WTC11 (cell line): ENCODE measurements around the gene SPEN. TPM values are rescaled to one million over a fixed set of nuclear protein-coding genes. Genes with fewer than 3 reads are reported as not detected.

ENCODE experiments used
- ATAC-seq: fragments of 200-7000 bp; cut with Tn5 transposase; 2 replicates; pipeline ENCODE4 v1.10.0; 2021; ENCODE audit warnings: mild to moderate bottlenecking, moderate library complexity
- CTCF ChIA-PET: fragments of 300-600 bp; sonication (Branson Sonifier 250); formaldehyde crosslinking; loops from one replicate; lab custom pipeline; 2021; ENCODE audit warnings: antibody characterized with exemption; lab: Charles Lee
- POLR2A ChIA-PET: fragments of 350-600 bp; sonication (Branson Sonifier 250); formaldehyde crosslinking; loops from one replicate; lab custom pipeline; 2021; ENCODE audit warnings: antibody characterized with exemption; lab: Charles Lee
- DNase-seq: peaks from one replicate; pipeline ENCODE4 v3.0.0; 2021; ENCODE audit warnings: low spot score
- H3K27ac Mint-ChIP-seq: 2 replicates; pipeline ENCODE4 v1.8.0; 2021; ENCODE audit warnings: mixed read lengths
- H3K27me3 Mint-ChIP-seq: 2 replicates; pipeline ENCODE4 v1.8.0; 2021; ENCODE audit warnings: low read depth, mild to moderate bottlenecking, moderate library complexity, mixed read lengths
- H3K36me3 Mint-ChIP-seq: 2 replicates; pipeline ENCODE4 v1.8.0; 2021; ENCODE audit warnings: mixed read lengths
- H3K4me1 Mint-ChIP-seq: 2 replicates; pipeline ENCODE4 v1.8.0; 2022; ENCODE audit warnings: mixed read lengths
- H3K4me3 Mint-ChIP-seq: 2 replicates; pipeline ENCODE4 v1.8.0; 2021; ENCODE audit warnings: mild to moderate bottlenecking, moderate library complexity, mixed read lengths
- H3K9me3 Mint-ChIP-seq: 2 replicates; pipeline ENCODE4 v1.8.0; 2021; ENCODE audit warnings: mixed read lengths
- ATF2 ChIP-seq: sonication (generic); formaldehyde crosslinking; IDR thresholded peaks from 2 replicates; pipeline ENCODE4 v1.8.1; 2022; ENCODE audit warnings: low read depth, missing genetic modification reagents, borderline replicate concordance
- CREB1 ChIP-seq: sonication (generic); formaldehyde crosslinking; IDR thresholded peaks from 2 replicates; pipeline ENCODE4 v1.8.0; 2023; ENCODE audit warnings: mild to moderate bottlenecking, missing genetic modification reagents
- CREM ChIP-seq: sonication (generic); formaldehyde crosslinking; IDR thresholded peaks from 2 replicates; pipeline ENCODE4 v1.8.1; 2022; ENCODE audit warnings: mild to moderate bottlenecking, missing genetic modification reagents, moderate library complexity
- EMX1 ChIP-seq: fragments of 250-450 bp; sonication (Bioruptor Pico); IDR thresholded peaks from 2 replicates; pipeline ENCODE4 v1.8.0; 2021; ENCODE audit warnings: mild to moderate bottlenecking
- FOXK1 ChIP-seq: sonication (generic); formaldehyde crosslinking; IDR thresholded peaks from 2 replicates; pipeline ENCODE4 v1.8.0; 2022; ENCODE audit warnings: mild to moderate bottlenecking, moderate library complexity, missing genetic modification reagents
- GTF2I ChIP-seq: fragments of 250-450 bp; sonication (Bioruptor Pico); conservative IDR thresholded peaks from 2 replicates; pipeline ENCODE4 v1.4.0; 2021; ENCODE audit warnings: mild to moderate bottlenecking
- HMGXB4 ChIP-seq: sonication (generic); formaldehyde crosslinking; IDR thresholded peaks from 2 replicates; pipeline ENCODE4 v1.8.1; 2023; ENCODE audit warnings: mild to moderate bottlenecking, moderate library complexity, missing genetic modification reagents
- JAZF1 ChIP-seq: fragments of 250-450 bp; sonication (Bioruptor Pico); IDR thresholded peaks from 2 replicates; pipeline ENCODE4 v1.9.0; 2021; ENCODE audit warnings: moderate library complexity, mild to moderate bottlenecking, inconsistent platforms
- JUN ChIP-seq: sonication (generic); formaldehyde crosslinking; IDR thresholded peaks from 2 replicates; pipeline ENCODE4 v1.8.0; 2023; ENCODE audit warnings: mild to moderate bottlenecking, missing genetic modification reagents
- KAT7 ChIP-seq: sonication (generic); formaldehyde crosslinking; IDR thresholded peaks from 2 replicates; pipeline ENCODE4 v1.8.1; 2023; ENCODE audit warnings: missing genetic modification reagents, mild to moderate bottlenecking, borderline replicate concordance
- OVOL2 ChIP-seq: fragments of 250-450 bp; sonication (Bioruptor Pico); IDR thresholded peaks from 2 replicates; pipeline ENCODE4 v1.9.0; 2021; ENCODE audit warnings: mild to moderate bottlenecking, borderline replicate concordance
- PRRX2 ChIP-seq: fragments of 250-450 bp; sonication (Bioruptor Pico); IDR thresholded peaks from 2 replicates; pipeline ENCODE4 v1.8.0; 2021; ENCODE audit warnings: mild to moderate bottlenecking
- RORB ChIP-seq: fragments of 250-450 bp; sonication (Bioruptor Pico); IDR thresholded peaks from 2 replicates; pipeline ENCODE4 v1.9.0; 2021; ENCODE audit warnings: mild to moderate bottlenecking
- SMAD3 ChIP-seq: sonication (generic); formaldehyde crosslinking; IDR thresholded peaks from 2 replicates; pipeline ENCODE4 v1.8.0; 2022; ENCODE audit warnings: missing genetic modification reagents, mild to moderate bottlenecking, borderline replicate concordance
- TCF7 ChIP-seq: sonication (generic); formaldehyde crosslinking; IDR thresholded peaks from 2 replicates; pipeline ENCODE4 v1.8.0; 2022; ENCODE audit warnings: mild to moderate bottlenecking, low read depth, missing genetic modification reagents, moderate library complexity
- TEAD1 ChIP-seq: sonication (generic); formaldehyde crosslinking; IDR thresholded peaks from 2 replicates; pipeline ENCODE4 v1.8.0; 2022; ENCODE audit warnings: mild to moderate bottlenecking, missing genetic modification reagents
- TEAD4 ChIP-seq: sonication (generic); formaldehyde crosslinking; IDR thresholded peaks from 2 replicates; pipeline ENCODE4 v1.8.0; 2022; ENCODE audit warnings: mild to moderate bottlenecking, missing genetic modification reagents
- ZNF219 ChIP-seq: sonication (generic); formaldehyde crosslinking; IDR thresholded peaks from 2 replicates; pipeline ENCODE4 v1.8.0; 2023; ENCODE audit warnings: missing genetic modification reagents, mild to moderate bottlenecking, borderline replicate concordance
- ZNF232 ChIP-seq: sonication (generic); formaldehyde crosslinking; IDR thresholded peaks from 2 replicates; pipeline ENCODE4 v1.8.0; 2022; ENCODE audit warnings: mild to moderate bottlenecking, missing genetic modification reagents
- ZNF396 ChIP-seq: fragments of 250-450 bp; sonication (Bioruptor Pico); IDR thresholded peaks from 2 replicates; pipeline ENCODE4 v1.8.0; 2021; ENCODE audit warnings: mild to moderate bottlenecking, moderate library complexity, borderline replicate concordance
- ZNF512 ChIP-seq: sonication (generic); formaldehyde crosslinking; IDR thresholded peaks from 2 replicates; pipeline ENCODE4 v1.8.1; 2022; ENCODE audit warnings: missing genetic modification reagents, borderline replicate concordance
- total RNA-seq: library from RNA; stranded (reverse); gene quantifications from 3 replicates; pipeline ENCODE4 v1.2.3, GENCODE V29; 2021
- TF ChIP-seq, protein P1 (sequence below): sonication (generic); formaldehyde crosslinking; IDR thresholded peaks from 2 replicates; pipeline ENCODE4 v1.8.0; 2022; ENCODE audit warnings: mild to moderate bottlenecking, missing genetic modification reagents
- TF ChIP-seq, protein P2 (sequence below): sonication (generic); formaldehyde crosslinking; IDR thresholded peaks from 2 replicates; pipeline ENCODE4 v1.8.0; 2022; ENCODE audit warnings: mild to moderate bottlenecking, missing genetic modification reagents
- TF ChIP-seq, protein P3 (sequence below): sonication (generic); formaldehyde crosslinking; IDR thresholded peaks from 2 replicates; pipeline ENCODE4 v1.8.1; 2023; ENCODE audit warnings: mild to moderate bottlenecking, missing genetic modification reagents

SPEN gene
- total RNA-seq, 1 experiment from 2014 or later = 48.8 TPM

GRCh38 chr1:15950302-15950701, 102.8 kb downstream of the SPEN start (continued):
- no peak for TF ChIP-seq HMGXB4 (CRISPR knock-in tag)
- TF ChIP-seq, protein P1, sequence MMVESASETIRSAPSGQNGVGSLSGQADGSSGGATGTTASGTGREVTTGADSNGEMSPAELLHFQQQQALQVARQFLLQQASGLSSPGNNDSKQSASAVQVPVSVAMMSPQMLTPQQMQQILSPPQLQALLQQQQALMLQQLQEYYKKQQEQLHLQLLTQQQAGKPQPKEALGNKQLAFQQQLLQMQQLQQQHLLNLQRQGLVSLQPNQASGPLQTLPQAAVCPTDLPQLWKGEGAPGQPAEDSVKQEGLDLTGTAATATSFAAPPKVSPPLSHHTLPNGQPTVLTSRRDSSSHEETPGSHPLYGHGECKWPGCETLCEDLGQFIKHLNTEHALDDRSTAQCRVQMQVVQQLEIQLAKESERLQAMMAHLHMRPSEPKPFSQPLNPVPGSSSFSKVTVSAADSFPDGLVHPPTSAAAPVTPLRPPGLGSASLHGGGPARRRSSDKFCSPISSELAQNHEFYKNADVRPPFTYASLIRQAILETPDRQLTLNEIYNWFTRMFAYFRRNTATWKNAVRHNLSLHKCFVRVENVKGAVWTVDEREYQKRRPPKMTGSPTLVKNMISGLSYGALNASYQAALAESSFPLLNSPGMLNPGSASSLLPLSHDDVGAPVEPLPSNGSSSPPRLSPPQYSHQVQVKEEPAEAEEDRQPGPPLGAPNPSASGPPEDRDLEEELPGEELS (CRISPR knock-in tag) = no peak

- no peaks in the 10 kb centered on the region for H3K27me3 Mint-ChIP-seq
- H3K4me3 Mint-ChIP-seq = no peak overlapping the region
- CTCF ChIA-PET = interaction anchor here (0.8 to 3.3 kb wide), 8 partner anchors 13 to 190 kb away, joined by 3 to 26 read pairs (median 8); partner anchors contain the start of gene ZBTB17
- H3K4me1 Mint-ChIP-seq = peaks cover 63% of the 10 kb centered on the region
- no peaks in the 10 kb centered on the region for H3K9me3 Mint-ChIP-seq
- H3K36me3 Mint-ChIP-seq = peaks cover 6% of the 10 kb centered on the region
- DNase-seq (no peak), ATAC-seq (no peak)
- POLR2A ChIA-PET = no interaction called here
- H3K27ac Mint-ChIP-seq = peak overlapping the region; percentile 80
- TF ChIP-seq TCF7 = no peak
- no peak for TF ChIP-seq EMX1 (CRISPR knock-in tag)
- no peak for TF ChIP-seq KAT7 (CRISPR knock-in tag)
- no peak for TF ChIP-seq ZNF219 (CRISPR knock-in tag)
- TF ChIP-seq JUN (CRISPR knock-in tag) = no peak
- TF ChIP-seq, protein P2, sequence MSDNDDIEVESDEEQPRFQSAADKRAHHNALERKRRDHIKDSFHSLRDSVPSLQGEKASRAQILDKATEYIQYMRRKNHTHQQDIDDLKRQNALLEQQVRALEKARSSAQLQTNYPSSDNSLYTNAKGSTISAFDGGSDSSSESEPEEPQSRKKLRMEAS = no peak
- no peak for TF ChIP-seq PRRX2 (CRISPR knock-in tag)
- no peak for TF ChIP-seq TEAD1 (CRISPR knock-in tag)
- TF ChIP-seq GTF2I (CRISPR knock-in tag) = no peak
- TF ChIP-seq, protein P3, sequence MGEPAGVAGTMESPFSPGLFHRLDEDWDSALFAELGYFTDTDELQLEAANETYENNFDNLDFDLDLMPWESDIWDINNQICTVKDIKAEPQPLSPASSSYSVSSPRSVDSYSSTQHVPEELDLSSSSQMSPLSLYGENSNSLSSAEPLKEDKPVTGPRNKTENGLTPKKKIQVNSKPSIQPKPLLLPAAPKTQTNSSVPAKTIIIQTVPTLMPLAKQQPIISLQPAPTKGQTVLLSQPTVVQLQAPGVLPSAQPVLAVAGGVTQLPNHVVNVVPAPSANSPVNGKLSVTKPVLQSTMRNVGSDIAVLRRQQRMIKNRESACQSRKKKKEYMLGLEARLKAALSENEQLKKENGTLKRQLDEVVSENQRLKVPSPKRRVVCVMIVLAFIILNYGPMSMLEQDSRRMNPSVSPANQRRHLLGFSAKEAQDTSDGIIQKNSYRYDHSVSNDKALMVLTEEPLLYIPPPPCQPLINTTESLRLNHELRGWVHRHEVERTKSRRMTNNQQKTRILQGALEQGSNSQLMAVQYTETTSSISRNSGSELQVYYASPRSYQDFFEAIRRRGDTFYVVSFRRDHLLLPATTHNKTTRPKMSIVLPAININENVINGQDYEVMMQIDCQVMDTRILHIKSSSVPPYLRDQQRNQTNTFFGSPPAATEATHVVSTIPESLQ (CRISPR knock-in tag) = no peak
- no peak for TF ChIP-seq TEAD4 (CRISPR knock-in tag)
- TF ChIP-seq, all 79 proteins: peak for 0
These were observed 103.3 kb downstream of the SPEN start for GRCh38 chr1:15950763-15951295.

DNA sequence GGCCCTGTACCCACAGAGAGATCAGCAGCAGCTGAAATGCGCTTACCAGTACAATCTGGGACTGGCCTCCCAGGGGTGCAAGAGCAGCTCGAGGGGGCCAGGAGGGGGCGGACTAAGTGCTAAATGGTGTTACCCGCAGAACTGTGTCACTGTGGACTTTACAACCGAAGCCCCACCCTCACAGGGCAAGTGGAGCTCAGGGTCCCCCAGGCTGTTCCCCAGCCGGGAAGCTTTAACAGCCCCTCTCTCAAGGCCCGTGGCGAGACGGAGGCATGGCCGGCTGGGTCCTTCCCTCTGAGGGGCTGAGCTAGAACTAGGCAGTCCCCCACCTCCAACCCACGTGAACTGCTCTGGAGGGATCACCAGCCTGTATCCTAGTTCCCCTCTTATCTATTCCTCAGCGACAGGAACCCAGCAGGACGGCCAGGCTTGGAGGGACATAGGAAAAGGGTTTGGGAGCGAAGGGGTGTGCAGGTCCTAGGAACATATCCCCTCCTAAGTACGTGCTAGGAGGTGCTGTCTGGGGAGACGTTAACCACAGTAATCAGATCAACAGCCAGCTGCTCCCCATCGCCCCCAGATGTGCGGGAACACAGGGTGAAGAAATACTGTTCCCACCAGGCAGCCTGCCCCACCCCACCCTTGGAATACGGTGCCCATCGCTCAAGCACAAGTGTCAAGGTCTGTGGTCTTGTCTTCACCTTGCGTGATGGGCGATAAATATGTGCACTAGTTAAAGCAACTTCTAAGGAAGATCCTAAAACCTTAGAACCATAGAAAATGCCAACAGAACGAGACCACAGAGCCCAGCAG, 104.0 kb downstream of the SPEN start:
- H3K4me3 Mint-ChIP-seq = no peak overlapping the region
- peak overlapping the region; percentile 71 for H3K27ac Mint-ChIP-seq
- H3K4me1 Mint-ChIP-seq = peaks cover 63% of the 10 kb centered on the region
- peaks cover 6% of the 10 kb centered on the region for H3K36me3 Mint-ChIP-seq
- CTCF ChIA-PET = interaction anchor here (0.8 to 3.2 kb wide), 8 partner anchors 10 to 191 kb away, joined by 3 to 19 read pairs (median 5); partner anchors contain the start of gene ZBTB17
- no peak for DNase-seq
- H3K9me3 Mint-ChIP-seq = no peaks in the 10 kb centered on the region
- POLR2A ChIA-PET = no interaction called here
- no peak; the same call in 1 of the 2 replicates for ATAC-seq
- H3K27me3 Mint-ChIP-seq = no peaks in the 10 kb centered on the region
- TF ChIP-seq ZNF396 (CRISPR knock-in tag) = no peak
- TF ChIP-seq ATF2 (CRISPR knock-in tag) = no peak
- no peak for TF ChIP-seq CREB1 (CRISPR knock-in tag)
- no peak for TF ChIP-seq FOXK1 (CRISPR knock-in tag)
- TF ChIP-seq ZNF232 = no peak
- TF ChIP-seq CREM = no peak
- TF ChIP-seq JAZF1 (CRISPR knock-in tag) = no peak
- TF ChIP-seq SMAD3 (CRISPR knock-in tag) = no peak
- TF ChIP-seq RORB (CRISPR knock-in tag) = no peak
- TF ChIP-seq OVOL2 (CRISPR knock-in tag) = no peak
- TF ChIP-seq ZNF512 = no peak
